Putamen (tissue), 1 donor: ENCODE data around the gene ARMC5.

Experiments
- DNase-seq: peaks from one replicate; pipeline ENCODE4 v3.0.0-alpha.2; 2016; ENCODE audit warnings: low spot score

The ARMC5 gene

DNA sequence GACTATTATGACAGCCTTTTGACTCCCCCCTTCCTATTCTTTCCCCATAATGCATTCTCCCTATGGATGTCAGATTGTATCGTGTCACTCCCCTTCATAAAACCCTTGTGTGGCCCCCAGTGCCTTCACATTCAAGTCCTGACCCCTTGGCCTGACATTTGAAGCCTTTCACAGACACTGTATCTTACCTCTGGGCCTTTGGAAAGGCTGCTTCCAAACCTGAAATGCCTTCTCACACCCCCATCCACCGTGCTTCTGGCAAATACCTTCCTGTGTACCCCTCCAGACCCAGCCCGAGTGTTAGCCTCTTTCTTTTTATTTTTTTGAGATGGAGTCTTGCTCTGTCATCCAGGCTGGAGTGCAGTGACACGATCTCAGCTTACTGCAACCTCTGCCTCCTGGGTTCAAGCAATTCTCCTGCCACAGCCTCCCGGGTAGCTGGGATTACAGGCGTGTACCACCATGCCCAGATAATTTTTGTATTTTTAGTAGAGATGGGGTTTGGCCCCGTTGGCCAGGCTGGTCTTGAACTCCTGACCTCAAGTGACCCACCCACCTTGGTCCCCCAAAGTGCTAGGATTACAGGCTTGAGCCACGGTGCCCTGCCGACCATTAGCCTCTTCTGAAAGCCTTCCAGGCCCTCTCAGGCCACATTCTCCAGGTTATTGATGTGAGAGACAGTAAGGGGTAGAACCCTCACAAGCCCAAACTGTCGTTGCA lies 2.1 kb downstream of the ARMC5 start:
- DNase-seq: no peak

DNA sequence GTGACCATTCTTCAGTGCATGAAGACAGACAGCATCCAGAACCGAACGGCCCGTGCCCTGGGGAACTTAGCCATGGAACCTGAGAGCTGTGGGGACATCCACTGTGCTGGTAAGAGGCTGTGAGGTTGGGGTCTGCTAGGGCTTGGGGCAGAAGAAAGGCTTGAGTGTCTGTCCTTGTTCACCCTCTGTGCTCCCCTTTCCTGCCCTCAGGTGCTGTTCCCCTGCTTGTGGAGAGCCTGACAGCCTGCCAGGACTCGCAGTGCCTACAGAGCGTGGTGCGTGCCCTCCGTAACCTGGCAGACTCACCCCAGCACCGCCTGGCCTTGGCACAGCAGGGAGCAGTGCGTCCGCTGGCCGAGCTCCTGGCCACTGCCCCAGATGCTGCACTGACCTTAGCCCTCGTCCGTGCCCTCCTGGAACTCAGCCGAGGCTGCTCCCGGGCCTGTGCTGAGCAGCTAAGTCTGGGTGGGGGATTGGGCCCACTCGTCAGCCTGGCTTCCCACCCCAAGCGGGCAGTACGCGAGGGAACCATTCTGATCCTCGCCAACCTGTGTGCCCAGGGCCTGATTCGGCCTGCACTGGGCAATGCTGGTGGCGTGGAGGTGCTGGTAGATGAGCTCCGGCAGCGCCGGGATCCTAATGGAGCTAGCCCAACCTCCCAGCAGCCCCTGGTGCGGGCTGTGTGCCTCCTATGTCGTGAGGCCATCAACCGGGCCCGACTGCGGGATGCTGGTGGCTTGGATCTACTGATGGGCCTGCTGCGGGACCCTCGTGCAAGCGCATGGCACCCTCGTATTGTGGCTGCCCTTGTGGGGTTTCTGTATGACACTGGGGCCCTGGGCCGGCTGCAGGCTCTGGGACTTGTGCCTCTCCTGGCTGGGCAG lies 2.9 kb downstream of the ARMC5 start:
- DNase-seq: no peak

DNA sequence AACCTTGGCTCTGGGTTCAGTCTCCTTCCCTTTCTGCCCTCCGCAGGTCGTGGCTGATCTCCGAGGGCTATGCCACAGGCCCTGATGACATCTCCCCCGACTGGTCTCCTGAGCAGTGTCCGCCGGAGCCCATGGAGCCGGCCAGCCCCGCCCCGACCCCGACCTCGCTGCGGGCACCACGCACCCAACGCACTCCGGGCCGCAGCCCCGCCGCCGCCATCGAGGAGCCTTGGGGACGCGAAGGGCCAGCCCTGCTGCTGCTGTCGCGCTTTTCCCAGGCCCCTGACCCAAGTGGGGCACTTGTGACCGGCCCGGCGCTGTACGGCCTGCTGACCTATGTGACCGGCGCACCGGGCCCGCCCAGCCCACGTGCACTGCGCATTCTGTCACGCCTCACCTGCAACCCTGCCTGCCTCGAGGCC lies 5.1 kb downstream of the ARMC5 start:
- DNase-seq: no peak

DNA sequence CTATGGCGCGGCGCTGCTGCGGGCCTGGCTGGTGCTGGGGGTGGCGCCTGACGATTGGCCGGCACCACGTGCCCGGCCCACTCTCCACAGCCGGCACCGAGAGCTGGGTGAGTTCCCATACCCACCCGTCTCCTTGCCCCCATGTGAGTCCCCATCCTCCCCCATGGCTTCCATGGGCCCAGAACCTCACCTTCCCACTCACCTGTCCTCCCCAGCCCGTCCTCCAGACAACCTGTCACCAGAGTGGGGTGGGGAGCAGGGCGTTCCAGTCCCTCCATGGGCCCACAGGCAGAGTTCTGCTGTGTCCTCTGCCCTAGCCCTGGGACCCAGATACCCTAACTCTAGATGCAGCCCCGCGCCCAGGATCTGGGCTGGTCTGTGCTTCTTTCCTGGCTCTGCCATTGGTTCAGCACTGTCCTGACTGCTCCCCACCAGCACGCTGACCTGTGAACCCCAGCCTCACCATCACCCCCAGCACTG lies 5.5 kb downstream of the ARMC5 start:
- no peak for DNase-seq

DNA sequence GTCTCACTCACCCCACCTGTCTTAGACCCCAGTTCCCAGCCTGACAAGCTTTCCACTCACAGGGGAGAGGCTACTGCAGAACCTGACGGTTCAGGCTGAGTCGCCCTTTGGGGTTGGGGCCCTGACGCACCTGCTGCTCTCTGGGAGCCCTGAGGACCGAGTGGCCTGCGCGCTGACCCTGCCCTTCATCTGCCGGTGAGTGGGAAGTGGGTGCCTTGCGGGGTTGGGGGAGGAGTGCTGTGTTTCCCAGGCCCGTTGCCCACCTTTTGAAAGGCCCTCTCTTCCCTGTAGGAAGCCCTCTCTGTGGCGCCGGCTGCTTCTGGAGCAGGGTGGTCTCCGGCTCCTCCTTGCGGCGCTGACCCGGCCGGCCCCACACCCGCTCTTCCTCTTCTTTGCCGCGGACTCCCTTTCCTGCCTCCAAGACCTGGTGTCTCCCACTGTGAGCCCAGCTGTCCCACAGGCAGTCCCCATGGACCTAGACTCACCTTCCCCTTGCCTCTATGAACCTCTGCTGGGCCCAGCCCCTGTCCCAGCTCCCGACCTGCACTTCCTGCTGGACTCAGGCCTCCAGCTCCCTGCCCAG lies 6.6 kb downstream of the ARMC5 start:
- no peak for DNase-seq

DNA sequence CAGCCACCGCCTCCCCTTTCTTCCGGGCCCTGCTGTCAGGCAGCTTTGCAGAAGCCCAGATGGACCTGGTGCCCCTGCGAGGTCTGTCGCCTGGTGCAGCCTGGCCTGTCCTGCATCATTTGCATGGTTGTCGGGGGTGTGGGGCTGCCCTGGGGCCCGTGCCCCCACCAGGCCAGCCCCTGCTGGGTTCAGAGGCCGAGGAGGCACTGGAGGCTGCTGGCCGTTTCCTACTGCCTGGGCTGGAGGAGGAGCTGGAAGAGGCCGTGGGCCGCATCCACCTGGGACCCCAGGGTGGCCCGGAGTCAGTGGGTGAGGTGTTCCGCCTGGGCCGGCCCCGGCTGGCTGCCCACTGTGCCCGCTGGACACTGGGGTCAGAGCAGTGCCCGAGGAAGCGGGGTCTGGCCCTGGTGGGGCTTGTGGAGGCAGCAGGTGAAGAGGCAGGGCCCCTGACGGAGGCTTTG lies 7.1 kb downstream of the ARMC5 start:
- DNase-seq: no peak

DNA sequence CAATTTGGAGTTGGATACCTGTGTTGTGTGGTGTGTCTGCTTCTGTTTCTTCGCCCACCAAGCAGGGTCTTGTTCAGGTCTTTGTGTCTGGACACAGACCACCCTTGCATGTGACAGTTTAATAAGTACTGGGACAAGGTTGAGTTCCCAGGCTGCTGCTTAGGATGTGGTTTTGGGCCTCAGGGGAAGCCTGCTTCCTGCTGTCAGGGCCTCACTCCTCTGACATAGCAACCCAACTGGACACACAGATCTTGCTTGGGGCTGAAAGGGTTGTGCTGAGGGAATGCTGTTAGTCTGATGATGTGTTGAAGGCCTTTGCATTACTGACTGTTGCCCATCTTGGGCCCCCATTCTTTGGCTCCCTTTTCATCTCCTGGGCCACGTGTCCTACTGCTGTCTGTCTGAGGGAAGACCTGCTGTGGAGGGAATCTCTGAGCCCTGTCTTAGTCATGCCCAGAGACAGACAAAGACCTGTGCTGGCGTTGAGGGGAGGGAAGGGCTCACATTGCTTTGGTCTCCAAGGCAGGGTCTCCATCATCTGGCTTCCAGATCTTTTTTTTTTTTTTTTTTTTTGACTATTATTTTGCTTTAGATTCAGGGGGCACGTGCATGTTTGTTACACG lies 8.0 kb downstream of the ARMC5 start:
- no peak for DNase-seq

DNA sequence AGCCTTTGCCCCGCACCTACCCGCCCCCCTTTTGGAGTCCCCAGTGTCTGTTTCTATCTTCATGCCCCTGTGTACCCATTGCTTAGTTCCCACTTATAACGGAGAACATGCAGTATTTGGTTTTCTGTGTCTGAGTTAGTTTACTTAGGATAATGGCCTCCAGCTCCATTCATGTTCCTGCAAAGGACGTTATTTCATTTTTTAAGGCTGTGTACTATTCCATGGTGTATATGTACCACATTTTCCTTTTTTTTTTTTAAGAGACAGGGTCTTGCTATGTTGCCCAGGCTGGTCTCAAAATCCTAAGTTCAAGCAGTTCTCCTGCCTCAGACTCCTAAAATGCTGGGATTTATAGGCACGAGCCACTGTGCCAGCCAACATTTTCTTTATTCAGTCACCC lies 8.6 kb downstream of the ARMC5 start:
- DNase-seq: no peak

DNA sequence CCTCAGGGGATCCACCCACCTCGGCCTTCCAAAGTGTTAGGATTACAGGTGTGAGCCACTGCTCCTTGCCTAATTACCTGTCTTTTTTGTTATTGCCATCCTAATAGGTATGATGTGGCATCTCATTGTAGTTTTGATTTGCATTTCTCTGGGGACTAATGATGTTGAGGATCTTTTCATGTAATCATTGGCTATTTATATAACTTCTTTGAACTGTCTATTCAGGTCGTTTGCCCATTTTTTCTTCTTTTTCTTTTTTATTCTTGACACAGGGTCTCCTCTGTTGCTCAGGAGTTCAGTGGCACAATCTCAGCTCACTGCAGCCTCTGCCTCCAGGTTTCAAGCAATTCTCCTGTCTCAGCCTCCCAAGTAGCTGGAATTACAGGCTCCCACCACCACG lies 11.3 kb downstream of the ARMC5 start:
- DNase-seq: no peak

DNA sequence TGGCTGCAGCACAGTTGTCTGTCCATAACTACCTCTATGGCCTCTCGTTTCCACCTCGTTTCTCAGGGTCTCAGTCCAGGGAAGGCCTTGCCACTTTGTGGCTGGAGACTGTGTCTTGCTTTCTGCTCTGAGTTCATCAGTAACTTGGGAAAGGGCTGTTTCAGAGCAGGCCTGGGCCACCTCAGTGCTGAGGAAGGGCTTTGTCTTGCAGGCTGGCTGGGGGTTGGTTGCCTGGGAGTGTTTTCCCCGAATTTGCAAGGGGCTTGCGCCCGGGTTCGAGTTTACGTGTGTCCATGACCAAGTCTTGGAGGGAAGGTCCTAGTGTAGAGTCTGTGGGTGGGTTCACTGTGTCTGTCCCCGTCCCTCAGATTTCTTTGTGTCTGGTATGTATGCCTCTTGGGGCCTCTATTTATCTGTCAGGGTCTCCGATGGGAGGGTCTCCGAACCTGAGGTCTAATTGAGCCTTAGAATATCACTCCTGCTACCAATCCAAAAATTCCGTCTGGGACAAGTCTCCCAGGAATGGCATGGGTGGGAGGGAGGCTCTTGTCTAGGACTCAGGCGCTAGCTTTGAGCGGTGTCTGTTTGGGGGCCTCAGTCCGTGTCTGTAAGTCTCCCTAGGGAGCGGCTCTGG lies 12.1 kb downstream of the ARMC5 start:
- DNase-seq: no peak

DNA sequence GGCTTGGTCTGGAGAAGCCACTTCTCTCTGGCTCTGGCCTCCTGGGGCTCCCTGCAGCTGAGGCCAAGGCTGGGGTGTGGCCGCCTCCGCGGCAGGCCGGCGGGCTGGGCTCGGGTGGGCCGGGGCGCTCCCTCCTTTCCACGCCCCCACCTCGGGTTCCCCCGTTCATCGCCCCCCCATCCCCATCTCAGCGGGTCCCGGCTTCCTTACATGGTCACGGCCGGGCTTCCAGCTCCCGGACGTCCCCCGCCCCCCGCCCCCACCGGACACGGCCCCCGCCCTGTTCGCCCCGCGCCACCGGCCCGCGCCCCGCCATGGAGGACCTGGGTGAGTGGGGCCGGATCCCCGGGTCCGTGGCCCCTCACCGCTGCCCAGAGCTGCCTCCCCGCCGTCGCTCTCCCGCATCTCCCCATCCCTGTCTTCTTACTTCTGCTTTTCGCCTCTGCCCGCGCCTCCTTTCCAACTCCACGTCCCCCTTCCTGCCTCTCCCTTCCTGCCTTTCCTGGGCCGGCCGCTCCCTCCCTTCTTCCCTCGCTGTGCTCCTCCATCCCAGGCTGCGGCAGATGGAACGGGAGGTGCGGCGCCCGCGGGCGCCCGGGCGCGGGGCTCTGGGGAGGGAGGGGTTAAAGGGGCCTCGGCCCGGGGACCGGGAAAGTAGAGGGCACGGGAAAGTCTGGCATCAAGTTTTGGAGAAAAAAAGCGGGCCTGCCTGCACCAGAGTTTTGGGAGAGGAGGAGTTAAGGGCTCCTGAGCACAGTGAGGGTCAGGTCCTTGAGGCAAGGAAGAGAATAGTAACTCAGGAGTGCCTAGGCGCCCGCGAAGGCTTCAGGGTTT lies 12.8 kb downstream of the ARMC5 start, which contains the start of gene TGFB1I1:
TGFB1I1 (plus strand) TSS at position 278 of the 834 bp plus-strand sequence; CDS start at position 315, 37 bp downstream.
- no peak for DNase-seq

DNA sequence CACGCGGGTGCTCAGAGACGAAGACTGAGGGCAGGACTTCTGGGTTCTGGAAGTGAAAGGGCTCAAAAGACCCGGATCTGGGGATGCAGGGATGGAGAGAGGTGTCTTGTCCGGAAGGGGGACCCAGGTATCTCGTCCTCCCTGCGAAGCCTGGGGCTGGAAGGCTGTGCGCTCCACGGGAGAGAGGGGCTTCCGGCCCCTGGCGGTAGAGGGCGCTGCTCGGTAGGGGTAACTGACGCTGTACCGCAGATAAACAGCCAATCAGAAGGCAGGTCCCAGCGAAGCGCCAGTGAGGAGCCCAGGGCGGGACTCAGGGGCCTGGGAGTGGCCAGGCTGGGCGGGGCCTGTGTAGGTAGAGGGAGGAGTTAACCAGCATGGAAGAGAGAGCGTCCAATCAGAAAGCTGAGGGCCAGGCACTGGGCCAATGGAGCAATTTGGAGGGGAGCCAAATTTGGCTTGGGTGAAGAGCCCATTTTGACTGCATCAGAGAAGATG lies 13.5 kb downstream of the ARMC5 start:
- no peak for DNase-seq

DNA sequence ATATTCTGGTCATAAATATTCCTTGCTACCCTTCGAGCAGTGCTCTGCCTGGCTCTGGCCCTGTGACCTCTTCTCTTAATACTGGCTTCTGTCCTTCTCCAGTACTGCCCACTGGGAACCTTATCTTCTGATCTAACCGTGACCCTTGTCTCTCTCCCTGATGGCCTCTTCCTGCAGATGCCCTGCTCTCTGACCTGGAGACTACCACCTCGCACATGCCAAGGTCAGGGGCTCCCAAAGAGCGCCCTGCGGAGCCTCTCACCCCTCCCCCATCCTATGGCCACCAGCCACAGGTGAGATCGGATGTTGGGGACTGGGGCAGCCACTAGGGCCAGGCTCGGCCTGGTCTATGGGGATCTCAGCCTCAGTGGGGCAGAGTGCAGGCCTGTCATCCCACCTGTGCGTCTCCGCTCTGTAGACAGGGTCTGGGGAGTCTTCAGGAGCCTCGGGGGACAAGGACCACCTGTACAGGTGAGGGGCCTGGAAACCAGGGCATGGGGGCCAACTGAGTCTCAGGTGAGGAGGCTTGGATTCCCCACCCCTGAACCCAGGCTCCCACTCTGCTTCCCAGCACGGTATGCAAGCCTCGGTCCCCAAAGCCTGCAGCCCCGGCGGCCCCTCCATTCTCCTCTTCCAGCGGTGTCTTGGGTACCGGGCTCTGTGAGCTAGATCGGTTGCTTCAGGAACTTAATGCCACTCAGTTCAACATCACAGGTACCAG lies 14.1 kb downstream of the ARMC5 start:
- no peak for DNase-seq

DNA sequence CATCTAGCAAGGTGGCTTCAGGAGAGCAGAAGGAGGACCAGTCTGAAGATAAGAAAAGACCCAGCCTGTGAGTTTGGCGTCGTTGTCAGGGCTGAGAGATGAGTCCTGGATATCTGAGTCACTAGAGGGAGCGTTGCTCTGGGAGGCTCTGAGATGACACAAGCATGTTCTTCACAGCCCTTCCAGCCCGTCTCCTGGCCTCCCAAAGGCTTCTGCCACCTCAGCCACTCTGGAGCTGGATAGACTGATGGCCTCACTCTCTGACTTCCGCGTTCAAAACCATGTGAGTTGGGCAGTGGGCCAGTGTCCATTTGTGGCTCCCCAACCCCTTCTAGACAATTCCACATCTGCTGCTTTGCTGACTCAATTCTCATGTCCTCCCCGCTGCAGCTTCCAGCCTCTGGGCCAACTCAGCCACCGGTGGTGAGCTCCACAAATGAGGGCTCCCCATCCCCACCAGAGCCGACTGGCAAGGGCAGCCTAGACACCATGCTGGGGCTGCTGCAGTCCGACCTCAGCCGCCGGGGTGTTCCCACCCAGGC lies 14.9 kb downstream of the ARMC5 start:
- DNase-seq: no peak

DNA sequence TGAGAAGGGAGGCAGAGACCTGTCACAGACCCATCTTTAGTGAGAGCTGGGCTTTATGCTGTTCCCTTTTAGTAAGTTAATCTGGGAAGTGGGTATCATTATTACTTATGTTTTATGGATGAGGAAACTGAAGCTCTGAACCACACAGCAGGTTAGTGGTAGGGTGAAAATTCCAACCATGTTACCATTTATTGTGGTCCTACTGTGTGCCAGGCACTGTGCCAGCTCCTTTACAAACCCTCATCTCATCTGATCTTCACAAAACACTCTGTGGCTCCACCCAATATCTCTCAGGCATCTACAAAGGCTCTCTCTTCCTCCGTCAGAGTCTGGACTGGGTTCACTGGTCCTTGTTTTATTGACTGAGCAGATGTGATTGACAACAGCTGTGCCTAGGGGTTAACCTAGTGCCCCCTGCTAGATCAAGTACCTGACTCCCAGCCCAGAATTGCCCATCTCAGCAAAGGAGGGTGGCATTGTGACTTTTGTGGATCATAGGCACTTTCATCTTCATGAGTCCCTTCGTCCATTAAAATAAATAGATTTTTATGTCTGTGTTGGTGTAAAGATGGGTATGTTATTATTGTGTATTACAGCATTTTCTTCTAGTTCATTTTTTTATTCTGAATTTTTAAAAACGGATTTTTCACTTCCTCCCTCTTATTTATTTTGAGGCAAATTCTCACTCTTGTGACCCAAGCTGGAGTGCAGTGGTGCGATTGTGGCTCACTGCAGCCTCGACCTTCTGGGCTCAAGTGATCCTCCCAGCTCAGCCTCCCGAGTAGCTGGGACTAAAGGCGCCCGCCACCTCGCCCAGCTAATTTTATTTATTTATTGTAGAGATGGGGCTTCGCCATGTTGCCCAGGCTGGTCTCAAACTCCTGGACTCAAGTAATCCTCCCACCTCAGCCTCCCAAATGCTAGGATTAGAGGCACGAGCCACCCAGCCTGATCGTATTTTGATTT lies 15.8 kb downstream of the ARMC5 start:
- no peak for DNase-seq

DNA sequence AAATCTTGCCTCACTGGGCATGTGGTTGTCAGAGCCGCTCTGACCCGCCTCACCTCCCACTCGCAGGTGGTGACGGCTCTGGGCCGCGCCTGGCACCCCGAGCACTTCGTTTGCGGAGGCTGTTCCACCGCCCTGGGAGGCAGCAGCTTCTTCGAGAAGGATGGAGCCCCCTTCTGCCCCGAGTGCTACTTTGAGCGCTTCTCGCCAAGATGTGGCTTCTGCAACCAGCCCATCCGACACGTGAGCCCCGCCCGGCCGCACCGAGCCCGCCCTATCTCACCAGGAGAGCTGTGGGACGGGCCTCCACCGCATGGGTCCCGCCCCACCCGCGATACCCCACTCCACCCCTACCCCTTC lies 16.6 kb downstream of the ARMC5 start:
- DNase-seq: no peak

DNA sequence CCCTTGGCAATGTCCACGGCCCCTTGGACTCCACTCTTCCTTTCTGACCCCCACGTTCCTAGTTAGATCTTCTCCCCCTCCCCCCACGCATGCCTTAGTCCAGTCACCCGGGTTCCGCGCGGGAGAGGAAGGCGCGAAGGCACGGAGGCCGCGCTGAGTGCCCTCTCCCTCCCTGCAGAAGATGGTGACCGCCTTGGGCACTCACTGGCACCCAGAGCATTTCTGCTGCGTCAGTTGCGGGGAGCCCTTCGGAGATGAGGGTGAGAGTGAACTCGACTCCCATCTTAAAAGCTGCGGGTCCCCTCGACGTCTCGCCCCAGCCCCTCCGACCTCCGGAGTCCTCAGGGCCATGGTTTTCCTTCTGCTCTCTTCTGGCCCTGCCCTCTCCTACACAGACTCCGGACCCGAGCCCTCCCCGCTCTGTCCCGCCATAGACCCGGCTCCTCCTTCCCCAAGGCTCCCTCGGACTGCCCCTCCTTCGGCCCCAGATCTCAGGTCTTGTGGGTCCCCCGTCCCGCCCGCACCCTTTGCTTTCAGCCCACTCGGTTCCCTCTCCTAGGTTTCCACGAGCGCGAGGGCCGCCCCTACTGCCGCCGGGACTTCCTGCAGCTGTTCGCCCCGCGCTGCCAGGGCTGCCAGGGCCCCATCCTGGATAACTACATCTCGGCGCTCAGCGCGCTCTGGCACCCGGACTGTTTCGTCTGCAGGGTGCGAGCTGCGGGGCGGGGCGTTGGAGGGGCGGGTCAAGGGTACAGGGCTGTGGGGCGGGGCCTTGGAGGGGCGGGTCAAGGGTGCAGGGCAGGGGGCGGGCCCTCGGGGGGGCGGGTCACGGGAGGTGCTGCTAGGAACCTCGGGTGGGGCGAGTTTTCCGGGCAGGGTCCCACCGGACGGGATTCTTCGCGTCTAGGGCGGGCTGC lies 17.3 kb downstream of the ARMC5 start:
- no peak for DNase-seq
